ENCODE measurements around the gene BANF1. TPM values are rescaled to one million over a fixed set of nuclear protein-coding genes. Genes with fewer than 3 reads are reported as not detected.
A peak's percentile ranks its signal among the peaks of the same experiment; 100 is the strongest.

The BANF1 gene
- total RNA-seq, 2 experiments from 2014 or later = 223 to 236 TPM

DNA sequence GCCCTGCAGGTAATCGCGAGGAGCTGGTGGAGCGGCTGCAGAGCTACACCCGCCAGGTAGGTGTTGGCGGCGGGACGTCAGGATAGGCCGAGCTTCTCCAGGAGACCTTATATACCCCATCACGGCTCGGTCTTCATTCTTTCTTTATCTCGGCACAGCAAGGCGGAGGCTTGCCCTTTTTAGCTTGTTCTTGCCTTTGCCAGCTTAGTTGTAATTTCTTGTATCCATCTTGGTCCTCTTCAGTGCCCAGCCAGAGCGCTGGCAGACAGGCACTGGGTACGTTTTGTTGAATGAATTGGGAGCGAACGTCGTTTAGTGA lies 50.3 kb downstream of the BANF1 start:
- ChIA-PET CTCF (interaction anchor here (0.9 to 8.2 kb wide), 8 partner anchors 11 to 341 kb away, joined by 3 to 66 read pairs (median 4); partner anchors contain the start of genes KAT5 and PACS1), POLR2A (interaction anchor here (0.5 kb wide), 1 partner anchor 1397 kb away, joined by 4 read pairs; no protein-coding TSS in a partner anchor)
- H3K4me1 Mint-ChIP-seq = peaks cover 43% of the 10 kb centered on the region
- H3K36me3 Mint-ChIP-seq (ENCODE audit: low read depth) = peaks cover 38% of the 10 kb centered on the region
- H3K27me3 Mint-ChIP-seq = peaks cover 2% of the 10 kb centered on the region
- H3K4me3 Mint-ChIP-seq = peak overlapping the region; percentile 100
- no peaks in the 10 kb centered on the region for H3K9me3 Mint-ChIP-seq
- H3K27ac Mint-ChIP-seq = peak overlapping the region; percentile 95
- no peak for DNase-seq

Other genes with a start within 250 kb of the BANF1 start
- gene AP5B1, start 221.5 kb upstream of the BANF1 start, total RNA-seq = 10 to 100 TPM; 17.4 to 20.2 TPM
- not detected for gene OVOL1, start 215.4 kb upstream of the BANF1 start, total RNA-seq
- gene SNX32, start 168.5 kb upstream of the BANF1 start, total RNA-seq = 1 to 10 TPM; 2.1 to 2.2 TPM
- 1,000 to 10,000 TPM; 1,543 to 1,707 TPM for gene CFL1, start 144.3 kb upstream of the BANF1 start, total RNA-seq
- 100 to 1,000 TPM in 1 of 2 experiments, 10 to 100 TPM in 1; 96.6 to 108 TPM for gene MUS81, start 142.1 kb upstream of the BANF1 start, total RNA-seq
- 1 to 10 TPM; 9.0 to 9.7 TPM for gene EFEMP2, start 129.7 kb upstream of the BANF1 start, total RNA-seq
- gene CTSW, start 122.7 kb upstream of the BANF1 start, total RNA-seq = 10 to 100 TPM; 22.9 to 23.6 TPM
- 100 to 1,000 TPM in 1 of 2 experiments, 10 to 100 TPM in 1; 94.7 to 112 TPM for gene FIBP, start 114.0 kb upstream of the BANF1 start, total RNA-seq
- 10 to 100 TPM; 39.4 to 56.7 TPM for gene CCDC85B, start 111.8 kb upstream of the BANF1 start, total RNA-seq
- 1 to 10 TPM; 1.7 to 2.0 TPM for gene FOSL1, start 102.1 kb upstream of the BANF1 start, total RNA-seq
- gene C11orf68, start 83.4 kb upstream of the BANF1 start, total RNA-seq = 10 to 100 TPM; 32.7 to 36.3 TPM
- gene DRAP1, start 83.1 kb upstream of the BANF1 start, total RNA-seq = 100 to 1,000 TPM; 190 to 218 TPM
- not detected for gene TSGA10IP, start 57.0 kb upstream of the BANF1 start, total RNA-seq
- 10 to 100 TPM; 79.6 to 81.7 TPM for gene SART1, start 40.8 kb upstream of the BANF1 start, total RNA-seq
- gene EIF1AD, start 346 bp upstream of the BANF1 start, total RNA-seq = 10 to 100 TPM; 50.4 to 54.4 TPM
- gene CST6, start 9.5 kb downstream of the BANF1 start, total RNA-seq = not detected
- not detected for gene CATSPER1, start 24.0 kb downstream of the BANF1 start, total RNA-seq
- not detected for gene GAL3ST3, start 46.7 kb downstream of the BANF1 start, total RNA-seq
- 100 to 1,000 TPM; 217 to 223 TPM for gene SF3B2, start 49.9 kb downstream of the BANF1 start, total RNA-seq
- gene PACS1, start 67.8 kb downstream of the BANF1 start, total RNA-seq = 100 to 1,000 TPM; 109 TPM

Measured in activated CD4-positive, alpha-beta T cell treated with anti-CD3 and anti-CD28 coated beads, Interleukin-2, amount 10 ng/mL, durations not matched to agents 7 days and 5 days (primary cell).